ENCODE measurements around the gene UBQLN3. TPM values are rescaled to one million over a fixed set of nuclear protein-coding genes. Genes with fewer than 3 reads are reported as not detected.

The UBQLN3 gene
- total and polyA plus RNA-seq, 2 experiments from 2014 or later = not detected

GRCh38 chr11:5499671-5500070 lies 10.1 kb downstream of the UBQLN3 start (continued):
- TF ChIP-seq, protein P1, sequence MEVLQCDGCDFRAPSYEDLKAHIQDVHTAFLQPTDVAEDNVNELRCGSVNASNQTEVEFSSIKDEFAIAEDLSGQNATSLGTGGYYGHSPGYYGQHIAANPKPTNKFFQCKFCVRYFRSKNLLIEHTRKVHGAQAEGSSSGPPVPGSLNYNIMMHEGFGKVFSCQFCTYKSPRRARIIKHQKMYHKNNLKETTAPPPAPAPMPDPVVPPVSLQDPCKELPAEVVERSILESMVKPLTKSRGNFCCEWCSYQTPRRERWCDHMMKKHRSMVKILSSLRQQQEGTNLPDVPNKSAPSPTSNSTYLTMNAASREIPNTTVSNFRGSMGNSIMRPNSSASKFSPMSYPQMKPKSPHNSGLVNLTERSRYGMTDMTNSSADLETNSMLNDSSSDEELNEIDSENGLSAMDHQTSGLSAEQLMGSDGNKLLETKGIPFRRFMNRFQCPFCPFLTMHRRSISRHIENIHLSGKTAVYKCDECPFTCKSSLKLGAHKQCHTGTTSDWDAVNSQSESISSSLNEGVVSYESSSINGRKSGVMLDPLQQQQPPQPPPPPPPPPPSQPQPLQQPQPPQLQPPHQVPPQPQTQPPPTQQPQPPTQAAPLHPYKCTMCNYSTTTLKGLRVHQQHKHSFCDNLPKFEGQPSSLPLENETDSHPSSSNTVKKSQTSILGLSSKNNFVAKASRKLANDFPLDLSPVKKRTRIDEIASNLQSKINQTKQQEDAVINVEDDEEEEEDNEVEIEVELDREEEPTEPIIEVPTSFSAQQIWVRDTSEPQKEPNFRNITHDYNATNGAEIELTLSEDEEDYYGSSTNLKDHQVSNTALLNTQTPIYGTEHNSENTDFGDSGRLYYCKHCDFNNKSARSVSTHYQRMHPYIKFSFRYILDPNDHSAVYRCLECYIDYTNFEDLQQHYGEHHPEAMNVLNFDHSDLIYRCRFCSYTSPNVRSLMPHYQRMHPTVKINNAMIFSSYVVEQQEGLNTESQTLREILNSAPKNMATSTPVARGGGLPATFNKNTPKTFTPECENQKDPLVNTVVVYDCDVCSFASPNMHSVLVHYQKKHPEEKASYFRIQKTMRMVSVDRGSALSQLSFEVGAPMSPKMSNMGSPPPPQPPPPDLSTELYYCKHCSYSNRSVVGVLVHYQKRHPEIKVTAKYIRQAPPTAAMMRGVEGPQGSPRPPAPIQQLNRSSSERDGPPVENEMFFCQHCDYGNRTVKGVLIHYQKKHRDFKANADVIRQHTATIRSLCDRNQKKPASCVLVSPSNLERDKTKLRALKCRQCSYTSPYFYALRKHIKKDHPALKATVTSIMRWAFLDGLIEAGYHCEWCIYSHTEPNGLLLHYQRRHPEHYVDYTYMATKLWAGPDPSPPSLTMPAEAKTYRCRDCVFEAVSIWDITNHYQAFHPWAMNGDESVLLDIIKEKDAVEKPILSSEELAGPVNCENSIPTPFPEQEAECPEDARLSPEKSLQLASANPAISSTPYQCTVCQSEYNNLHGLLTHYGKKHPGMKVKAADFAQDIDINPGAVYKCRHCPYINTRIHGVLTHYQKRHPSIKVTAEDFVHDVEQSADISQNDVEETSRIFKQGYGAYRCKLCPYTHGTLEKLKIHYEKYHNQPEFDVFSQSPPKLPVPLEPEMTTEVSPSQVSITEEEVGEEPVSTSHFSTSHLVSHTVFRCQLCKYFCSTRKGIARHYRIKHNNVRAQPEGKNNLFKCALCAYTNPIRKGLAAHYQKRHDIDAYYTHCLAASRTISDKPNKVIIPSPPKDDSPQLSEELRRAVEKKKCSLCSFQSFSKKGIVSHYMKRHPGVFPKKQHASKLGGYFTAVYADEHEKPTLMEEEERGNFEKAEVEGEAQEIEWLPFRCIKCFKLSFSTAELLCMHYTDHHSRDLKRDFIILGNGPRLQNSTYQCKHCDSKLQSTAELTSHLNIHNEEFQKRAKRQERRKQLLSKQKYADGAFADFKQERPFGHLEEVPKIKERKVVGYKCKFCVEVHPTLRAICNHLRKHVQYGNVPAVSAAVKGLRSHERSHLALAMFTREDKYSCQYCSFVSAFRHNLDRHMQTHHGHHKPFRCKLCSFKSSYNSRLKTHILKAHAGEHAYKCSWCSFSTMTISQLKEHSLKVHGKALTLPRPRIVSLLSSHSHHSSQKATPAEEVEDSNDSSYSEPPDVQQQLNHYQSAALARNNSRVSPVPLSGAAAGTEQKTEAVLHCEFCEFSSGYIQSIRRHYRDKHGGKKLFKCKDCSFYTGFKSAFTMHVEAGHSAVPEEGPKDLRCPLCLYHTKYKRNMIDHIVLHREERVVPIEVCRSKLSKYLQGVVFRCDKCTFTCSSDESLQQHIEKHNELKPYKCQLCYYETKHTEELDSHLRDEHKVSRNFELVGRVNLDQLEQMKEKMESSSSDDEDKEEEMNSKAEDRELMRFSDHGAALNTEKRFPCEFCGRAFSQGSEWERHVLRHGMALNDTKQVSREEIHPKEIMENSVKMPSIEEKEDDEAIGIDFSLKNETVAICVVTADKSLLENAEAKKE (CRISPR knock-in tag; IDR thresholded peaks at IDR 0.05) = no peak
- TF ChIP-seq STAT1 (IDR thresholded peaks at IDR 0.05; ENCODE audit: unreplicated experiment) (no peak), EZH2 (IDR thresholded peaks at IDR 0.05; ENCODE audit: low read depth, unreplicated experiment) (no peak), POLR2AphosphoS5 (IDR thresholded peaks at IDR 0.05; ENCODE audit: low read depth) (no peak), EZH2phosphoT487 (IDR thresholded peaks at IDR 0.05; ENCODE audit: unreplicated experiment) (no peak)
- TF ChIP-seq, protein P2, sequence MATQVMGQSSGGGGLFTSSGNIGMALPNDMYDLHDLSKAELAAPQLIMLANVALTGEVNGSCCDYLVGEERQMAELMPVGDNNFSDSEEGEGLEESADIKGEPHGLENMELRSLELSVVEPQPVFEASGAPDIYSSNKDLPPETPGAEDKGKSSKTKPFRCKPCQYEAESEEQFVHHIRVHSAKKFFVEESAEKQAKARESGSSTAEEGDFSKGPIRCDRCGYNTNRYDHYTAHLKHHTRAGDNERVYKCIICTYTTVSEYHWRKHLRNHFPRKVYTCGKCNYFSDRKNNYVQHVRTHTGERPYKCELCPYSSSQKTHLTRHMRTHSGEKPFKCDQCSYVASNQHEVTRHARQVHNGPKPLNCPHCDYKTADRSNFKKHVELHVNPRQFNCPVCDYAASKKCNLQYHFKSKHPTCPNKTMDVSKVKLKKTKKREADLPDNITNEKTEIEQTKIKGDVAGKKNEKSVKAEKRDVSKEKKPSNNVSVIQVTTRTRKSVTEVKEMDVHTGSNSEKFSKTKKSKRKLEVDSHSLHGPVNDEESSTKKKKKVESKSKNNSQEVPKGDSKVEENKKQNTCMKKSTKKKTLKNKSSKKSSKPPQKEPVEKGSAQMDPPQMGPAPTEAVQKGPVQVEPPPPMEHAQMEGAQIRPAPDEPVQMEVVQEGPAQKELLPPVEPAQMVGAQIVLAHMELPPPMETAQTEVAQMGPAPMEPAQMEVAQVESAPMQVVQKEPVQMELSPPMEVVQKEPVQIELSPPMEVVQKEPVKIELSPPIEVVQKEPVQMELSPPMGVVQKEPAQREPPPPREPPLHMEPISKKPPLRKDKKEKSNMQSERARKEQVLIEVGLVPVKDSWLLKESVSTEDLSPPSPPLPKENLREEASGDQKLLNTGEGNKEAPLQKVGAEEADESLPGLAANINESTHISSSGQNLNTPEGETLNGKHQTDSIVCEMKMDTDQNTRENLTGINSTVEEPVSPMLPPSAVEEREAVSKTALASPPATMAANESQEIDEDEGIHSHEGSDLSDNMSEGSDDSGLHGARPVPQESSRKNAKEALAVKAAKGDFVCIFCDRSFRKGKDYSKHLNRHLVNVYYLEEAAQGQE (IDR thresholded peaks at IDR 0.05; ENCODE audit: unreplicated experiment) = no peak
